Upper lobe of left lung (tissue), 4 donors: Measurements from ENCODE around the gene SGSH.

Experiments
- POLR2A ChIP-seq, 4 donors: fragments of 450-650 bp; IDR thresholded peaks; one replicate each; pipeline ENCODE4 v1.5.1; 2016 to 2017; ENCODE audit warnings: antibody characterized with exemption in 4 of 4, mild to moderate bottlenecking in 2 of 4
- POLR2AphosphoS5 ChIP-seq, 2 donors: sonication (generic); formaldehyde crosslinking; IDR thresholded peaks; one replicate each; pipeline ENCODE4 v1.5.1; 2017; ENCODE audit warnings: antibody characterized with exemption in 2 of 2
- TF ChIP-seq, protein P1 (sequence below), 6 experiments: fragments of 450-650 bp in 4 of 6; fragments of 200-600 bp in 2 of 6; sonication (generic) in 2 of 6; IDR thresholded peaks; one replicate each; pipeline ENCODE4 v1.5.1; 2016 to 2019; ENCODE audit warnings: antibody characterized with exemption in 6 of 6

DNA sequence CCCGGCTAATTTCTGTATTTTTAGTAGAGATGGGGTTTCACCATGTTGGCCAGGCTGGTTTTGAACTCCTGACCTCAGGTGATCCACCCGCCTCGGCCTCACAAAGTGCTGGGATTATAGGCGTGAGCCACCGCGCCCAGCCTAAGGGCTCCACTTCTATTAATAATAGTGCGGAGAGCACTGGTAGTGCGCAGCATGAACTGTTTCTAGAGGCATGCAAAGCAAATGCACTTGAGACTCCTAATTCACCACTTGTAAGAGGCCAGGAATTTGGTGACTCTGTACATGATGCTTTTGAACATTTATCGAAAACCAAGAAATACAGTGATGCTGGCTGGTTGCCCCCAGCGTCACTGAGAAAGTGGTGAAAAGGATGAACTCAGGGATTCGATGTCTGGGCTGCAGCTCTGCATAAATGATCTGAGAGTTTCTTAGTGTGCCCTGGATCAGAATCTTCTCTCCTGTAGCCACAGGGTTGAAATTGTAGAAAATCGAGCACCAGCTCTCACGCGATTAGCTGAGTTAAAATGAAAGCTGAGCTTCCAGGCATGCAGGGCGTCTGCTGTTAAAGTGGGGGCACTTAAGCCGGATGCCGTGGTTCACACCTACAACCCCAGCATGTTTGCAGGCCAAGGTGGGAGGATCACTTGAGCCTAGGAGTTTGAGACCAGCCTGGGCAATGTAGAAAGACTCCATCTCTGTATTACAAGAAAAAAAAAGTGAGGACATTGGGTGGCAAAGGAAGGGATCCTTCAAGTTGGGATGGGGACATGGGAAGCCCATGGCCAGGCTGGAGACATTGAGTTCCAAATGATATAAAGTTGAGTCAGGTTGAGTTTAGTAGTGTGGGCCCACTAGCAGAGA, 45.3 kb upstream of the SGSH start:
- TF ChIP-seq, protein P1, sequence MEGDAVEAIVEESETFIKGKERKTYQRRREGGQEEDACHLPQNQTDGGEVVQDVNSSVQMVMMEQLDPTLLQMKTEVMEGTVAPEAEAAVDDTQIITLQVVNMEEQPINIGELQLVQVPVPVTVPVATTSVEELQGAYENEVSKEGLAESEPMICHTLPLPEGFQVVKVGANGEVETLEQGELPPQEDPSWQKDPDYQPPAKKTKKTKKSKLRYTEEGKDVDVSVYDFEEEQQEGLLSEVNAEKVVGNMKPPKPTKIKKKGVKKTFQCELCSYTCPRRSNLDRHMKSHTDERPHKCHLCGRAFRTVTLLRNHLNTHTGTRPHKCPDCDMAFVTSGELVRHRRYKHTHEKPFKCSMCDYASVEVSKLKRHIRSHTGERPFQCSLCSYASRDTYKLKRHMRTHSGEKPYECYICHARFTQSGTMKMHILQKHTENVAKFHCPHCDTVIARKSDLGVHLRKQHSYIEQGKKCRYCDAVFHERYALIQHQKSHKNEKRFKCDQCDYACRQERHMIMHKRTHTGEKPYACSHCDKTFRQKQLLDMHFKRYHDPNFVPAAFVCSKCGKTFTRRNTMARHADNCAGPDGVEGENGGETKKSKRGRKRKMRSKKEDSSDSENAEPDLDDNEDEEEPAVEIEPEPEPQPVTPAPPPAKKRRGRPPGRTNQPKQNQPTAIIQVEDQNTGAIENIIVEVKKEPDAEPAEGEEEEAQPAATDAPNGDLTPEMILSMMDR (IDR thresholded peaks at IDR 0.05): peak in 1 of 6 experiments; percentile 33
- TF ChIP-seq POLR2A (IDR thresholded peaks at IDR 0.05) (no peak), POLR2AphosphoS5 (IDR thresholded peaks at IDR 0.05) (peak in 1 of 2 donors; percentile 17)
